G401 (cell line): ENCODE results near the gene SLC1A4. TPM values are rescaled to one million over a fixed set of nuclear protein-coding genes. Genes with fewer than 3 reads are reported as not detected.
"Not testable (repeated sequence)": the region's sequence is repeated elsewhere in the genome, so short reads cannot be mapped to it uniquely, and the experiment has no call there.

Experiments
- DNase-seq: peaks from one replicate; pipeline ENCODE4 v3.0.0-alpha.2; 2015; ENCODE audit warnings: low spot score
- in situ Hi-C: cut with HindIII; loops from 2 replicates; pipeline ENCODE4 v1.10.0; 2016; ENCODE audit warnings: low sequenced_read_pairs, mixed read lengths
- total RNA-seq: library from RNA; depleted of rRNA; stranded (reverse); fragments of >200 nt; shearing (Covaris generic); gene quantifications from 2 replicates; pipeline ENCODE4 v1.2.3, GENCODE V29; 2014

The SLC1A4 gene
- total RNA-seq, 1 experiment from 2014 or later = 2.8 TPM

GRCh38 chr2:64960819-64961218 lies 28.4 kb upstream of the SLC1A4 start:
- DNase-seq = no peak
- in situ Hi-C loops = no loop called here

- DNase-seq, in situ Hi-C loops: not testable (repeated sequence)
Observed at GRCh38 chr2:64963138-64963537, 26.1 kb upstream of the SLC1A4 start.

DNA sequence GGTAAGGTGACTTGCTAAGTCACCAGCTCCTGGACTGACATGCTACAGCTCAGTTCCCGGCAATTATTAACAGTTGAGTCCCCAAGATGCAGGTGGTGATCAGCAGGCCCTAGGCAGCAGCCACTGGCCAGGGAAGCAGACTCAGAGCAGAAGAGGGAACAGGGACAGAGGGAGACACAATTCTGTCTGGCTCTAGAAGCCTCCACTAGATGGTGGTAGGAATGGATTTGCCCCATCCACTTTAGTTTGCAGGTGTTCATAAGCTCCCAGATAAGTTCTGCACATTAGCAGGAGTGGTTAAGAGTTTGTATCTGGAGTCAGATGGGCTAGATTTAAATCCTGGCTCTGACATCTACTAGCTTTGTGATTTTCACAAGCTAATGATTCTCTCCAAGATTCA lies 25.5 kb upstream of the SLC1A4 start:
- in situ Hi-C loops = no loop called here

GRCh38 chr2:64966017-64966416 lies 23.2 kb upstream of the SLC1A4 start:
- DNase-seq = no peak
- in situ Hi-C loops = no loop called here

More for the DNA sequence above, 25.5 kb upstream of the SLC1A4 start:
- no peak for DNase-seq

DNA sequence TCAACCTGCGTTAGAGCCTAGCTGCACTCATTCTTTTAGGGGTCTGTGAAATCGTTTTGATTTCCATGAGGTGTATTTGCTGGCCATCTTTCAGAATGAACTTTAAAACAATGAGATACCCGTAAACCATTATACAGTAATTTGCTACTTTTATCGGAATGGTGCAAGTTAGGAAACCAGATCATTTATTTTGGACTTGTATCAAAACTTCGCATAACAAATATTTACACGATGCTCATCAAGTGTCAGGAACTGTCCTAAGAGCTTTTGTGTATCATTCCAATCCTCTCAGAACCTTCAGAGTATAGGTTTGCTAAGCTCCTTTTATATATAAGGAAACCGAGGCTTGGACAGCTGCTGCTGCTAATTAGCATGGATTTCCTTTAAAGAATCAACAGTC lies 22.4 kb upstream of the SLC1A4 start:
- no peak for DNase-seq
- in situ Hi-C loops = no loop called here

GRCh38 chr2:64967601-64968000 lies 21.6 kb upstream of the SLC1A4 start:
- in situ Hi-C loops = no loop called here
- no peak for DNase-seq

DNA sequence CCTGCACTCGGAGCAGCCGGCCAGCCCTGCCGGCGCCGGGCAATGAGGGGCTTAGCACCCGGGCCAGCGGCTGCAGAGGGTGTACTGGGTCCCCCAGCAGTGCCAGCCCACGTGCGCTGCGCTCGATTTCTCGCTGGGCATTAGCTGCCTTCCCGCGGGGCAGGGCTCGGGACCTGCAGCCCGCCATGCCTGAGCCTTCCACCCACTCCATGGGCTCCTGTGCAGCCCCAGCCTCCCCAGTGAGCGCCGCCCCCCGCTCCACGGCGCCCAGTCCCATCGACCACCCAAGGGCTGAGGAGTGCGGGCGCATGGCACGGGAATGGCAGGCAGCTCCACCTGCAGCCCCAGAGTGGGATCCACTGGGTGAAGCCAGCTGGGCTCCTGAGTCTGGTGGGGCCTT lies 20.1 kb upstream of the SLC1A4 start:
- in situ Hi-C loops, DNase-seq: not testable (repeated sequence)

DNA sequence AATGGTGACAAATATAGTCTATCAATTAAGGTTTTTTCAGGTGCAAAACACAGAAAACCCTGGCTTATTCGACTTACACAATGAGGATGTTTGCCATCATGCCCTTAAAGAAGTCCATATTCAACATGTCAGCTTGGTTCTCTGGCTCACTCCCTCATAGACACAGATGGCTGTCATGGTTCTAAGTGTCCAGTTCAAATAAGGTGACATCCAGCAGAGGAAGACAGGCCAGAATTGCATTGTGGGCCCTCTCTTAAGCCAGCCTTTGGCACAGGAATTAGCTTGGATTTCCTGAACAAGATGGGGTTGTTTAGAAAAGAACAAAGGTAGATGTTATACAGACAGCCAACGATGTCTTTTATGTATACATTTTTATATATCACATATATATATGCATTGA lies 18.7 kb upstream of the SLC1A4 start:
- in situ Hi-C loops = no loop called here
- peak; percentile 95 for DNase-seq

DNA sequence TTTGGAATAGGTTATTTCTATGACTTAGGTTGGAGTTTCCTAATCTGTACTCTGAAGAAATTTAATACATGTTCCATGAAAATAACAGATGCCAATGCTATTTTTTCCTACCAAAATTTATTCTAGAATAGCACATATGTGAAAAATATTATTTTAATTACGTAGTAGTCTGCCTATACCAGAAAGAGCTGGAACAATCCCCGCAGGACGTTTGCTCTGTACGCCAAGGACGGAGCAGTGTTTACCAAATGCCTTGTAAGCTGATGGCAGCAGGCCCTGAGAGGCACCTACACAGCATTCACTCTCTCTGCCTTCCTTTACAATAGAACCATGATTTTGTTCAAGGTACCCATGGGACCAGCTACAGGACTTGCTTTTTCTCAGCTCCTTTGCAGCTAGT lies 16.8 kb upstream of the SLC1A4 start:
- in situ Hi-C loops = no loop called here
- DNase-seq = peak; percentile 36

- no peak for DNase-seq
- in situ Hi-C loops = no loop called here
Observed at GRCh38 chr2:64972876-64973275, 16.3 kb upstream of the SLC1A4 start.

DNA sequence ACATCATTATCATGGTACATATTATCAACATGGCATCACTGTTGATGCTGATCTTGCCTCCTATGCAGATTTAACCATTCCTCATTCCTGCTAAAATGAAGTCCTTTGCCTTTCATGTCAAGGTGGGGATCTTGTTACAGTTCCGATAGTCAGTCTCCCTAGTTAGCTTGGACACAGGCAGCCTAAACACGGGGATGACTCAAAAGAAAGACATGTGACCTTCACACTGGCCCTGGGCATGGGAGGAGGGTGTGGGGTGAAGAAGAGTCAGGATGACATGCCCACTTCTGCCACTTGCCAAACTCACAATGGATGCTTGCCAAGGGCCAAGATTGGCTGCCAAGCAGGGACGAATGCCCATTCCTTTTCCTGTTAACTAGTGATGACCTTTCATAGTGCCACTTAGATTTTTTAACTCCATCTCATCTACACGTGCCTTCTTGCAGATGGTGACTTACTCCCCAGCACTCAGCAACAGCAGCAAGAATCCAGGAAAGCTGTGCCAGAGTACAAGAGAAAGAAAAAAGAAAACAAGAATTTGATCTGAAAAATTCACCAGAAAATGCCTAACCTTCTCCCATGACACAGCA lies 13.9 kb upstream of the SLC1A4 start:
- in situ Hi-C loops = no loop called here
- DNase-seq = peak; percentile 79

- no peak for DNase-seq
- in situ Hi-C loops = no loop called here
Observed at GRCh38 chr2:64976276-64976675, 12.9 kb upstream of the SLC1A4 start.

DNA sequence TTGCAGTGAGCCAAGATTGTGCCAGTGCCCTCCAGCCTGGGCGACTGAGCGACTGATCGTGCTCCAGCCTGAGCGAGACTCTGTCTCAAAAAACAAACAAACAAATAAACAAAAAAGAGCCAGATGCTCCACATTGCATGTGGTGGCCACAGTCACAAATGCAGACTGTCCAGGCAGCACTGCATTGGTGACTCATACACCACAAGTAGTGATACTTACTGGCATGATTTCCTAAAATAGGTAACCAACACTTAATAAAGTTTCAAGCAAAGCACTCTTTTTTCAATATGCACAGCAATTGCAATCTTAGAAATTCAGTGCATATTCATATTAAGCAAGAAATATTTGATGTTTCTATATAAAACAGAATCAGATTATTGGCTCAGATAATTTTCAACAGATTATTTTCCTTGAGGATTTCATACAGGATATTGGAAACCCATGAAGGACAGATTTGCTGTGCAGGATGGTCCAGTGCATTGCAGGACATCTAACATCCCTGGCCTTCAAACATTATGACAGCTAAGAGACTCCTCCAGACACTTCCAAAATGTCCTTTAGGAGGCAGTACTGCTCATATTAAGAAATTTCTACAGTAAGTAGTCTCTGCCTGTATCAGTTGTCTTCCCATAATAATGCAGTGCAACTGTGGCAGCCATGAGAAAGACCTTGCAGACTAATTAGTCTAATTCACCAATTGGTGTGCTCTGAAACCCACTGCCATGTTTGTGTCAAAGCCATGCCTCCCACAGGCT lies 10.5 kb upstream of the SLC1A4 start:
- in situ Hi-C loops = no loop called here
- no peak for DNase-seq

DNA sequence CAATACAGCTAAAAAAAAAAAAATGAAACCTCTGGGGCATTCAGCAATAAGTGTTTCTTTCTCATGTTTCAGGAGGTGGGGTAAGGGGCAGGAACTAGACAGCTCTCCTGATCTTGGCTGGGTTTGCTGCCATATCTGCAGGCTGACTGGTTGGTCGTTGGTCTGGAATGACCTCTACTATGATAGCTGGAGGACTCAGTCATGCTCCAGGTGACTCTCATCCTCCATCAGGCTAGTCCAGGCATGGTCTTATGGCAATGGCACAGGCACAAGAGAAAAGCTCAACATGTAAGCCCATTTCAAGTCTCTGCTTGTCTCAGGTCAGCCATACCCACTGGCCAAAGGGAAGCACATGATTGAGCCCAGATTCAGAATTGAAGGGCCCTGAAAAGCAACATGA lies 9.5 kb upstream of the SLC1A4 start:
- no peak for DNase-seq
- in situ Hi-C loops = no loop called here

- no peak for DNase-seq
- in situ Hi-C loops = no loop called here
Observed at GRCh38 chr2:64980183-64980582, 9.0 kb upstream of the SLC1A4 start.

GRCh38 chr2:64982311-64982857 lies 6.8 kb upstream of the SLC1A4 start:
- no peak for DNase-seq
- in situ Hi-C loops = no loop called here

- in situ Hi-C loops = no loop called here
Observed at GRCh38 chr2:64982932-64983331, 6.3 kb upstream of the SLC1A4 start.

DNA sequence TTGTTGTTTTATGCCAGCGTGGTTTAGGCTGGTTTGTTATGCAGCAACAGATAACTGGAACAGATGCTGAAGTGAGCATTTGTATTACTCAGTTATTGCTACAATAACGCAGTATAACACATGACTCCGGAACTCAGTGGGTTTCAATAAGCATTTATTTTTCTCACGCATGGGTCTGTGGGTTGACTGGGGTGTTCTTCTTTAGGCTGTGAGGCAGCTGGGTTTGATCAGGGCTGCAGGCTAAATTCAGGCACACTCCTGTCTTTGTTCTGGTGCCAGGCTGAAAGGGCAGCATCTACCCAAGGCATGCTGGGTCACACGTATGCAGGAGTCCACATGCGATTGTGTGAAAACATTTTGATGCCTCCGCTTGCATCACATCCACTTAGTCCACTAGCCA lies 3.8 kb upstream of the SLC1A4 start:
- in situ Hi-C loops = no loop called here
- no peak for DNase-seq

More at GRCh38 chr2:64982932-64983331, 6.3 kb upstream of the SLC1A4 start:
- DNase-seq = no peak

- in situ Hi-C loops = no loop called here
- DNase-seq = no peak
Observed at GRCh38 chr2:64987001-64987955, 1.9 kb upstream of the SLC1A4 start.
